AG09309 (cell line): ENCODE data around the gene ARL14EP.

ENCODE experiments used
- DNase-seq: peaks from one replicate; pipeline ENCODE4 v3.0.0-alpha.2; 2010; ENCODE audit warnings: low read depth
- H3K4me3 ChIP-seq: 2 replicates; pipeline ENCODE4 v1.5.1; 2011; ENCODE audit warnings: mild to moderate bottlenecking, low read depth, low read length, moderate library complexity; ENCODE audit not compliant: control insufficient read depth
- TF ChIP-seq, protein P1 (sequence below): IDR thresholded peaks from 2 replicates; pipeline ENCODE4 v1.5.1; 2011; ENCODE audit warnings: mild to moderate bottlenecking, low read depth, low read length, inconsistent platforms; ENCODE audit not compliant: insufficient read depth, control insufficient read depth; ENCODE audit errors: missing control alignments

ARL14EP gene

GRCh38 chr11:30342736-30343166, 19.8 kb downstream of the ARL14EP start:
- no peak overlapping the region for H3K4me3 ChIP-seq
- TF ChIP-seq, protein P1, sequence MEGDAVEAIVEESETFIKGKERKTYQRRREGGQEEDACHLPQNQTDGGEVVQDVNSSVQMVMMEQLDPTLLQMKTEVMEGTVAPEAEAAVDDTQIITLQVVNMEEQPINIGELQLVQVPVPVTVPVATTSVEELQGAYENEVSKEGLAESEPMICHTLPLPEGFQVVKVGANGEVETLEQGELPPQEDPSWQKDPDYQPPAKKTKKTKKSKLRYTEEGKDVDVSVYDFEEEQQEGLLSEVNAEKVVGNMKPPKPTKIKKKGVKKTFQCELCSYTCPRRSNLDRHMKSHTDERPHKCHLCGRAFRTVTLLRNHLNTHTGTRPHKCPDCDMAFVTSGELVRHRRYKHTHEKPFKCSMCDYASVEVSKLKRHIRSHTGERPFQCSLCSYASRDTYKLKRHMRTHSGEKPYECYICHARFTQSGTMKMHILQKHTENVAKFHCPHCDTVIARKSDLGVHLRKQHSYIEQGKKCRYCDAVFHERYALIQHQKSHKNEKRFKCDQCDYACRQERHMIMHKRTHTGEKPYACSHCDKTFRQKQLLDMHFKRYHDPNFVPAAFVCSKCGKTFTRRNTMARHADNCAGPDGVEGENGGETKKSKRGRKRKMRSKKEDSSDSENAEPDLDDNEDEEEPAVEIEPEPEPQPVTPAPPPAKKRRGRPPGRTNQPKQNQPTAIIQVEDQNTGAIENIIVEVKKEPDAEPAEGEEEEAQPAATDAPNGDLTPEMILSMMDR = no peak
- DNase-seq = no peak

GRCh38 chr11:30344085-30344484, 21.2 kb downstream of the ARL14EP start:
- DNase-seq = no peak
- TF ChIP-seq, protein P1 = no peak
- H3K4me3 ChIP-seq = no peak overlapping the region

GRCh38 chr11:30345644-30346043, 22.7 kb downstream of the ARL14EP start:
- no peak overlapping the region for H3K4me3 ChIP-seq
- no peak for DNase-seq
- TF ChIP-seq, protein P1 = no peak

DNA sequence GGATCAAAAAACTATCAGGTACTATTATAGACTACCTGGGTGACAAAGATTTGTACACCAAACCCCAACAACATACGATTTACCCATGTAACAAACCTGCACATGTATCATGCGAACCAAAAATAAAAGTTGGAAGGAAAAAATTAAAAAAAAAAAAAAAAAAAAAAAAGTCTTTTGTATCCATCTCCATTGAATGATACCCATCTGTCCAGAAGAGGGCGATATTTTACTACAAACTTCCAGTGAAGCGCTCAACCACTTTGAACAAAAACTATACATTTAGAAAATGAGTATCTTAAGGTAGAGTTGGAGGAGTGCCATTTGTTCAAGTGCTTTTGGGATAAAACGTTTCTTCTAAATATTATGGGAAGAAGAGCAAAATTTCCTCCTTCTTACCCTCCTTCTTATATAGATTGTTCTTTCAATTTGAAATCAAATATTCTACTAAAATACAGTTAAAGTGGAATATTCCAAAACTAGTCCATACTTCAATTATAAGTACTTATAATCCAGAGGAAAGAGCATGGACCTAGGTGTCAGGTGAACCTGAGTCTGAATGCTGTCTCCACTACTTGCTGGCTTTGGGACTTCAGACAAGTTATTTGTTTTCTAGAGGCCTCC, 23.3 kb downstream of the ARL14EP start:
- no peak for DNase-seq
- TF ChIP-seq, protein P1 = peak; percentile 58
- no peak overlapping the region for H3K4me3 ChIP-seq

- no peak for DNase-seq
- H3K4me3 ChIP-seq = no peak overlapping the region
- TF ChIP-seq, protein P1 = no peak
Observed at GRCh38 chr11:30348035-30348434, 25.1 kb downstream of the ARL14EP start.

- H3K4me3 ChIP-seq = no peak overlapping the region
- no peak for DNase-seq
- TF ChIP-seq, protein P1 = no peak
Observed at GRCh38 chr11:30349885-30350284, 27.0 kb downstream of the ARL14EP start.
